ENCODE measurements around the gene ATP4A. TPM values are rescaled to one million over a fixed set of nuclear protein-coding genes. Genes with fewer than 3 reads are reported as not detected.

ATP4A gene
- total RNA-seq, 1 experiment from 2014 or later: not detected

DNA sequence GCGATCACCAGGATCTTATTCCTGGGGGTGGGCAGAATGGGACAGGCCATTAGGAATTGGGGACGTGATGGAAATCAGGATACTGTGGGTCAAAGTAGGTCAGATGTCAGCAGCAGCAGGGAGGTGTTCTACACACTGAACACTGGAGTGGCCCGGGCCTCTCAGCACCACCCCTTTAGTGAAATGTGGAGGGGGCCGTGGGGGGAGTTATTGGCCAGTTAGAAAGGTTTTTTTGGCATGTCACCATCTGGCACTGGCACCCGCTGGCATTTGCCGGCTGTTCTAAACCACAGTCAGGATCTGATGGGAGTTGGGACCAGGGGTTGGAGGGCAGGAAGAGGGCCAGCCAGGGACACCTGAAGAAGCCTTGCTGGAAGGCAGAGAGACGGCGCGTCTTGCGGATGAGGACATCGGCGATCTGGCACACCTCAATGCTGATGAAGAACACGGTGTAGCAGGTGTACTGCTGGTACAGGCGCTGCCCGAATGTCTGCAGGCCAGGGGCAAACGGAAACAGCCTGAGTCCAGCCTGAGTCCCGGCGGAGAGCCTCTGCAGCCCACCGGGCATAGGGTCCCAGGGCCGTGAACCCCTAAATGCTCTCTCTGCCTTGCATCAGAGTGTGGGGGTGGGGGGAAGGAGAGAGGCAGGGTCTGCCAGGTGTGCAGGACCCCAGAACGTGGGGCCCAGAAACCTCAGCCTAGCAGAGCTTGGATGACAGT, 12.2 kb downstream of the ATP4A start:
- Histone ChIP-seq H3K36me3 (peaks cover 14% of the 10 kb centered on the region), H3K27ac (no peak overlapping the region), H3K4me3 (no peak overlapping the region), H3K4me1 (replicated peaks) (peaks cover 4% of the 10 kb centered on the region), H3K27me3 (replicated peaks) (no peaks in the 10 kb centered on the region; the same call in none of the 2 replicates), H3K9me3 (replicated peaks) (no peaks in the 10 kb centered on the region)
- DNase-seq (ENCODE audit: low read depth in 1 of 2, low spot score in 2 of 2): no peak

DNA sequence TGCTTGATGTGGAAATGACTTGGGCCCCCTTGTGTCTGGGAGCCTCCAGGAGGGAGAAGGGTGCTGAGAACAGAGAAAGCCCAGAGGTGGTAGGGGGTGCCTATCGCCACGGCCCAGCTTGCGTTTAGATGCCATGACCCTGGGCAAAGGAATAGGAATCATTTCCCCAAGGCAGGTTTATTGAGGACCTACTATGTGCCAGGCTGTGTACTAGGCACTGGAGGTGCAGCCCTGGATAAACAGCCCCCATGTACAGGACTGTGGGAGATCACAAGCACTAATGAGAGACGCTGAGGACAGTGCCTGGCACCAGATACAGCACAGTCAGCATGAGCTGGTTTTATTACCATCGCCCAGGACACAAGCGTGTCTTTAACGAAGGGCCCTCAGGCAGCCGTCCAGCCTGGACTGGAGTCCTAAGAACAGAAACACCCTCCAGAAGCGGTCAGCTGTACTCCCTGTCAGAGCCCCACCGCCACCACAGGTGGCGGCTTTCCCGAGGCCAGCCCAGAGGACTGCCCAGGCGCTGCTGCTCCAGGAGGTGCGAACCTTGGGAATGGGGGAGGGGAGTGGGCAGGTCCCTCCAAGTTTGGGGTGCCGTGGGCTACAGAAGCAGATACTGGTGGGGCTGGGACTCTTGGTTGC, 13.5 kb downstream of the ATP4A start:
- no peak for DNase-seq (ENCODE audit: low read depth in 1 of 2, low spot score in 2 of 2)
- Histone ChIP-seq H3K36me3 (peaks cover 18% of the 10 kb centered on the region), H3K9me3 (replicated peaks) (no peaks in the 10 kb centered on the region), H3K4me3 (no peak overlapping the region), H3K27me3 (replicated peaks) (no peaks in the 10 kb centered on the region; the same call in 1 of the 2 replicates), H3K27ac (no peak overlapping the region), H3K4me1 (replicated peaks) (peaks cover 7% of the 10 kb centered on the region)

DNA sequence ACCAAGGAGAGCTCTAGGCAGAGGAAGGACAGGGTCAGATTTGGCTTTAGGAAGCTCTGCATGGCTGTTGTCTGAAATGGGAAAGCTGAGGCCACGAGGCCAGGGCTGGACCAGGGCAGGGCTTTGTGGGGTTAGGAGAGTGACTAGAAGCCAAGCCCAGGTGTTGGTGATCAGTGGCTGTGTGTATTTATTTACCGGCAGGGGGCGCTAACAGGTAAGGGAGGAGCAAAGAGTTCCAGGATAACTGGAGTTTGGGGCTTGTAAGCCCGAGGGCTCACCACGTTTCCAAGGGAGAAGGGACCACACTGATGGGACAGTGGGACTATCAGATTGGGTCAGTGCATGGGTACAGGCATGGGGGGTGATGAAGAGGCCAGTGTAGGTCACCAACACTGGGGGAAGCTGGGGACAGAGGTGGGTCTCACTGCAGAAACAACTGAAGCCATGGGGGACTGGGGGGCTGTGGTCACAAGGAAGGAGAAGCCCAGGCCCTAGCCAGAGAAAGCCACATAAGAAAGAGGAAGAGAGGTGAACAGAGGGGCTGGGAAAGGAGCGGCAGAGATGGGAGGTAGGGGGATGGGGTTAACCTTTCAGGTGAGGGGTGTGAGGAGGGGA, 14.2 kb downstream of the ATP4A start:
- H3K27ac ChIP-seq: no peak overlapping the region
- H3K36me3 ChIP-seq: peaks cover 18% of the 10 kb centered on the region
- peak; percentile 37 to 60 for DNase-seq (ENCODE audit: low read depth in 1 of 2, low spot score in 2 of 2)
- H3K9me3 ChIP-seq (replicated peaks): no peaks in the 10 kb centered on the region
- no peaks in the 10 kb centered on the region; the same call in 1 of the 2 replicates for H3K27me3 ChIP-seq (replicated peaks)
- H3K4me1 ChIP-seq (replicated peaks): peaks cover 12% of the 10 kb centered on the region
- H3K4me3 ChIP-seq: no peak overlapping the region

DNA sequence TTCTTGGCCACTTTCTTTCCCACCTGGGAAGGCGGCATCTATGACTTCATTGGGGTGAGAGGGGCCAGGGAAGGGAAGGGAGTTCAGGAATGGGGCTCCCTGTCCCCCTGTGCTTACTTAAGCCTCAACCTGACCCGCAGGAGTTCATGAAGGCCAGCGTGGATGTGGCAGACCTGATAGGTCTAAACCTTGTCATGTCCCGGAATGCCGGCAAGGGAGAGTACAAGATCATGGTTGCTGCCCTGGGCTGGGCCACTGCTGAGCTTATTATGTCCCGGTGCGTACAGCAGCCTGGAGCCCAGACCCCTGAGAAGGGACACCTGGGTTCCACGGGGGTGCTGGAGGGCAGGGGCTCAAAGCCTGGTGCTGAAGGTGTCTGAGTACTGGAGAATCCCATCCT, 16.9 kb downstream of the ATP4A start:
- Histone ChIP-seq H3K9me3 (replicated peaks) (no peaks in the 10 kb centered on the region), H3K4me3 (peak overlapping the region; percentile 64), H3K4me1 (replicated peaks) (peaks cover 13% of the 10 kb centered on the region), H3K27ac (no peak overlapping the region), H3K36me3 (peaks cover 27% of the 10 kb centered on the region), H3K27me3 (replicated peaks) (no peaks in the 10 kb centered on the region)
- no peak for DNase-seq (ENCODE audit: low read depth in 1 of 2, low spot score in 2 of 2)

DNA sequence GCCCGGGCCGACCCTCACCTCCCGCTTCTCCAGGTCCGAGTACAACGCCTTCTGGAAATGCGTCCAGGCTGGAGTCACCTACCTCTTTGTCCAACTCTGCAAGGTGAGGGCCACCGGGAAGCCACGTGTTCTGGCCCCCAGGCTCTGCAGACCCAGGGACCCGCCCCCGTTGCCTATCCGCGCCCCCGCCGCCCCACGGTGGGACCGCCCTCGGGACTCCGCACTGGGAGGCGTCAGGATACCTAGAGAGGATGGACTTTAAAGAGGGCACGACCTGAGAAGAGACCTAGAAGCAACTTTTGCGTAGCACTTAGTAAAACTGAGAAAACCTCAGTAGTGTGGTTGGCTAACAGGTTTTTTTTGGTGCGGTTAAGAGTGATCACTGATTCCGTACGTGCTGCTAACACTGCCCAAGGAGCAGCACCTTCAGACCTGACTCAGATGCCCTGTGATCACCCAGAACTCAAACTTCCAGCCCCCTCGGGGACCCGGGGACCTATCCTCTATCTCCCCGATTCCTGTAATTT, 17.5 kb downstream of the ATP4A start:
- Histone ChIP-seq H3K4me3 (peak overlapping the region; percentile 64), H3K27me3 (replicated peaks) (no peaks in the 10 kb centered on the region), H3K9me3 (replicated peaks) (no peaks in the 10 kb centered on the region), H3K36me3 (peaks cover 27% of the 10 kb centered on the region), H3K27ac (peak overlapping the region; percentile 61), H3K4me1 (replicated peaks) (peaks cover 13% of the 10 kb centered on the region)
- DNase-seq (ENCODE audit: low read depth in 1 of 2, low spot score in 2 of 2): no peak

DNA sequence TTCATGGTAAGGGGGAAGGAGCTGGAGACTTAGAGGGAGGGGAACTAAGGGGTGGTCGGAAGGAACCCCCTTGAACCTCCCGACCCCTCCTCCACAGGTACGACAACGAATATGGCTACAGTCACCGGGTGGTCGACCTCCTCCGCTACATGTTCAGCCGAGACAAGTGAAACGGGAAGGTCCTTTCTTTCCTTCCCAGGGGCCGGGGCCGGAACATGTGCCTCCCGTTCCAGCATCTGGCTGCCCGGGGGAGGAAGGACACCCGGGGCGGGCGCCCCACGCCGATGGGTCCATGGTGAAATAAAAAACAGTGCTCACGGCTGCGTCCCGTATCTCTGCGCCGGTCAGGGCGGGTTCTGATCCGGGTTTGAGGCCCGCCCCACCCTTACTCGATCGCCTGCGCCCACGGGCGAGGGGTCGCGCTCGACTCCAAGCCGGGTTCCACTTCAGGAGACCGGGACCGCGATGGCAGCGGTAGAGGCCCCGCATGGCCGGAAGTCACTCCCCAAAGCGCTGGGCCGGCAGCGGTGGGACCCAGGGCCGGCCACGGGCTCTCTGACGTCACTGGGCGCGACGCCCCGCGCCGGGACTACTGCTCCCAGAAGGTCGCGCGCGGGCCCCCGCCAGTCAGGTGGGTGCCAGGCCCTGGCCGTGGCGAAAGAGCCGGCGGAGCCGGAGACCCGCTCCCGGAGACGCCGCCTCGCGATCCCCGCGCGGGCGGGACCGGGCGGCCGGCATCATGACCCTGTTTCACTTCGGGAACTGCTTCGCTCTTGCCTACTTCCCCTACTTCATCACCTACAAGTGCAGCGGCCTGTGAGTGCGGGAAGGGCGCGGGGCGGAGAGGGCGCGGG, 18.2 kb downstream of the ATP4A start, which contains the start of gene TMEM147:
Gene TMEM147, plus strand, starts transcription at position 626 of the 854 bp plus-strand sequence. Its CDS starts 114 bp downstream, at position 740.
- Histone ChIP-seq H3K4me1 (replicated peaks) (peaks cover 13% of the 10 kb centered on the region), H3K27me3 (replicated peaks) (no peaks in the 10 kb centered on the region), H3K4me3 (peak within 1 kb of the TSS; percentile 64), H3K9me3 (replicated peaks) (no peaks in the 10 kb centered on the region), H3K36me3 (peaks cover 27% of the 10 kb centered on the region), H3K27ac (peak within 1 kb of the TSS; percentile 61)
- peak; percentile 83 to 93 for DNase-seq (ENCODE audit: low read depth in 1 of 2, low spot score in 2 of 2)

DNA sequence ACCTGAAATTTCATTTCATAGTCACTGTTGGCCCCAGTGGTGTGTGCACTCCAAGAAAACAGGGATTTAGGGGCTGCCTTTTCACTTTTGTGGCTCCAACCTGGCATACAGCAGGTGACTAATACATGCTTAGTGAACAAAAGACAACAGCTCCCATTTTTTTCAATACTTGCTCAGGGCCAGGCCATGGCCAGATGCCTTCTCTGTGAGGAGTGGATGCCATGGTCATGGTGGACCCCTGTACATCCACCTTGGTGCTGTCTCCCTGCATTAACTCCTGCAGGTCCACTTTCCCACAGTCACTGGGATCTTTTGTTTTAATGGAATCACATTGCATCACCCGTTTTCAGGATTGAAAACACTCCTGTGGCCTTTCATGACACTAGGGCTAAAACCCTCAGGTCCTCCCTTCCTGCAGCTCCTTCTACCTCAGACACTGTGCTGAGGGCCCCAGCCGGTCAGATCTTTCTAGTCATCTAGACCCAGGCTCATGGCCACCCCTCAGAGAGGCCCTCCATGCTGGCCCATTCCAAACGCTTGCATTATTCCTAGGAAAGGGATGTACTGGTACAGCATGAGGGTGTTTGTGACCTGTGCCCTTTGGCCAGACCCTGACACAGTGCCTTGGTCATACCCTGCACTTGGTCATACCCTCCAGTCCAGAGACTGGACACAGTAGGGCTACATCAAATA, 19.2 kb downstream of the ATP4A start:
- no peaks in the 10 kb centered on the region for H3K27me3 ChIP-seq (replicated peaks)
- H3K36me3 ChIP-seq: peaks cover 23% of the 10 kb centered on the region
- no peak for DNase-seq (ENCODE audit: low read depth in 1 of 2, low spot score in 2 of 2)
- no peaks in the 10 kb centered on the region for H3K9me3 ChIP-seq (replicated peaks)
- peak overlapping the region; percentile 64 for H3K4me3 ChIP-seq
- no peak overlapping the region for H3K27ac ChIP-seq
- peaks cover 13% of the 10 kb centered on the region for H3K4me1 ChIP-seq (replicated peaks)

DNA sequence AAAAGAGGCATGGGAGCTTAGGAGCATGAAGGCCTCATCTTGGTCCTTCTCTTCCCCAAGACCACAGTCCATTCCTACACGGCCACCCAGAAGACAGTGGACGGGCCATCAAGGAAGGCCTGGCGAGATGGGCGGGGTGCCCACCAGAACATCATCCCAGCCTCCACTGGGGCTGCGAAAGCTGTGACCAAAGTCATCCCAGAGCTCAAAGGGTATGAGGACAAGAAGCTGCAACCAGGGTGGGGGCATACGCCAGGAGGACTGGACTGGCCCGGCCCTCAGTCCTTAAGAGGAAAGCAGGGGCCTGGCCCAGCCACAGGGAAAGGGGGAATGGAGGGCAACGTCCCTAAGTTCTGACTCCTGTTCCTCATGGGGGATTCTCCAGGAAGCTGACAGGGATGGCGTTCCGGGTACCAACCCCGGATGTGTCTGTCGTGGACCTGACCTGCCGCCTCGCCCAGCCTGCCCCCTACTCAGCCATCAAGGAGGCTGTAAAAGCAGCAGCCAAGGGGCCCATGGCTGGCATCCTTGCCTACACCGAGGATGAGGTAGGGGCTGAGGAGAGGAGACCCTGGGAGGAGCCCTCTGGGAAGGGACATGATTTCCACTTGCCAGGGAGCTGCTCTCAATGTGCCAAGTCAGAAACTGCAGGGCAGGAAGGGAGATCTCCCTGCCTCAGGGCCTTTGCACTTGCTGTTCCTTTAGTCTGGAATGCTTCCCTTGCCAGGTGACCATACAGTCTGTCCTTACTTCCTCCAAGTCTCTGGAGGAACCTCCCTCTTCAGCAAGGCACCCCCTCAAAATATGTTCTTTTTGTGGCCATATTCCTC, 20.0 kb downstream of the ATP4A start:
- no peaks in the 10 kb centered on the region for H3K27me3 ChIP-seq (replicated peaks)
- H3K4me1 ChIP-seq (replicated peaks): peaks cover 13% of the 10 kb centered on the region
- H3K27ac ChIP-seq: no peak overlapping the region
- no peaks in the 10 kb centered on the region for H3K9me3 ChIP-seq (replicated peaks)
- peaks cover 22% of the 10 kb centered on the region for H3K36me3 ChIP-seq
- H3K4me3 ChIP-seq: no peak overlapping the region
- DNase-seq (ENCODE audit: low read depth in 1 of 2, low spot score in 2 of 2): no peak

DNA sequence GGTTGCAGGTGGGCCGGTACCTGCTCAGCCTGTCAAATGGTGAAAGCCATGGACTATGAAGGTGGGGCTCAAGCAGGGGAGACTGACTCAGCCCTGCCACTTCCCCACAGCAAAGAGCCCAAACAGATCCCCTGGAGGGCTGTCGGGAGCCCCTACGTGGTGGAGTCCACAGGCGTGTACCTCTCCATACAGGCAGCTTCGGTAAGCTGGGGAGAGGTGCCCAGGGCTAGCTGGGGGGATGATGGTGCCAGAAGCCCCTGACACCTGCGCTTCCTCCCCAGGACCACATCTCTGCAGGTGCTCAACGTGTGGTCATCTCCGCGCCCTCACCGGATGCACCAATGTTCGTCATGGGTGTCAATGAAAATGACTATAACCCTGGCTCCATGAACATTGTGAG, 21.2 kb downstream of the ATP4A start:
- Histone ChIP-seq H3K27me3 (replicated peaks) (no peaks in the 10 kb centered on the region), H3K4me1 (replicated peaks) (peaks cover 13% of the 10 kb centered on the region), H3K27ac (no peak overlapping the region), H3K4me3 (no peak overlapping the region), H3K9me3 (replicated peaks) (no peaks in the 10 kb centered on the region), H3K36me3 (peaks cover 20% of the 10 kb centered on the region)
- no peak for DNase-seq (ENCODE audit: low read depth in 1 of 2, low spot score in 2 of 2)

DNA sequence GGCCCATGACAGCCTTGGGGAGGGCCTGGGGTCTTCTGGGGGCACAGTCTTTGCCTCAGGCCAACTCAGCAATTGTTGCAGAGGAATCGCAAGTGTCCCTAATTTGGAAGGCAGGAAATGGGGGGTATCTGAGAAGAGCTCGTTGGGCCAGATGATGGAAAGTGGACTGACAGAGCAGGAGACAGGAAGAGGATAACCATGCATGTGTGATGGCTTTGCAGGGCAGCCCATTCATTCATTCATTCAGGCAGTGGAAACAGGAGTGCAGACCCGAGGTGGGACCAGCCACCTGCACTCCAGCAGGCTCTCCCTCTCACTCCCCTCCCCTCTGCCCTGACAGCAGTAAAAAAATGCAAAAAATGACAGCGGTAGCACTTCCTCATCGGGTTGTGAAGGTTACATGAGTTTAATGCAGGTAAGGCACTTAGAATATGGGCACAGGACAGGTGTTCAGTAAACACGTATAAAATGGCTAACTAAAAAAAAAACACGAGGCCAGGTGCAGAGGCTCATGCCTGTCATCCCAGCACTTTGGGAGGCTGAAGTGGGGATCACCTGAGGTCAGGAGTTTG, 23.0 kb downstream of the ATP4A start:
- DNase-seq (ENCODE audit: low read depth in 1 of 2, low spot score in 2 of 2): no peak
- no peak overlapping the region for H3K27ac ChIP-seq
- peaks cover 6% of the 10 kb centered on the region for H3K4me1 ChIP-seq (replicated peaks)
- H3K9me3 ChIP-seq (replicated peaks): no peaks in the 10 kb centered on the region
- H3K4me3 ChIP-seq: no peak overlapping the region
- peaks cover 12% of the 10 kb centered on the region; the same call in 1 of the 2 replicates for H3K36me3 ChIP-seq
- H3K27me3 ChIP-seq (replicated peaks): peaks cover 5% of the 10 kb centered on the region

DNA sequence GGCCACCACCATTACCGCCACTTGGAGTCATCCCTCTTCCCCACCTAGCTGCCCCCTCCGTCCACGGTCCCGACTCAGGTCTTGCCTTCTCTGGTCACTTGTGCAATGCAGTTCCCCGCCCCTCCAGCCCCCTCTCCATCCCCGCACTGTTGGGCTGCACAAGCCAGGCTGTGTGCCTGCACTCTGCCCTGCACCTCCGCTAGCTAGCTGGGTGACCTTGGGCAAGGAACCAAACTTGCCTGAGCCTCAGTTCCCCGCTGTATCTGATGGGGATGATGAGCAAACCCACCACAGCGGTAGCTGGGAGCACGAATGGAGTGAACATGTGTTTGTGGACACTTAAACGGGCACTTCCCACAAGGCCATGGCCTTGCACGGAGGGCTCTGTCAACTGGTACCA, 23.6 kb downstream of the ATP4A start:
- Histone ChIP-seq H3K9me3 (replicated peaks) (no peaks in the 10 kb centered on the region), H3K36me3 (peaks cover 9% of the 10 kb centered on the region; the same call in 1 of the 2 replicates), H3K4me3 (no peak overlapping the region), H3K27ac (no peak overlapping the region), H3K4me1 (replicated peaks) (peaks cover 6% of the 10 kb centered on the region), H3K27me3 (replicated peaks) (peaks cover 5% of the 10 kb centered on the region)
- no peak for DNase-seq (ENCODE audit: low read depth in 1 of 2, low spot score in 2 of 2)

DNA sequence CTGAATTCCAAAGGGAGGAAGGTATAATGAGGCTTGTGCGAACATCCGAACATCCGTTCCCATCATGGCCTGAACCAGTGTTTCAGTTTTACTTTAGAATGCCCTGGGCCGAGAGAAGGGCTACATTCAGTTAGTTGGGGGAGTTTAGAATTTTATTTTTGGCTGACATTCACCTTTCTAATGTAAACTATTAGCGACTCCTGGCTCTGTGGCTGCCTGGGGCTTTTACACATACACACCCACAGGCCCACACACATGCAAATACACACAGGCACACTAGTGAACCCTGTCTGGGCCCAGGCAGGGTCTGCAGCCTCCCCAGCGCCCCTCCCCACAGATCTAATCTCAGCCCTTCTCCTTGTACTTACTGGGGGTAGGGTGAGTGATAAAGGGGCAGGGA, 24.1 kb downstream of the ATP4A start:
- Histone ChIP-seq H3K27me3 (replicated peaks) (peaks cover 7% of the 10 kb centered on the region), H3K27ac (no peak overlapping the region), H3K4me3 (no peak overlapping the region), H3K9me3 (replicated peaks) (no peaks in the 10 kb centered on the region), H3K36me3 (peaks cover 9% of the 10 kb centered on the region; the same call in 1 of the 2 replicates), H3K4me1 (replicated peaks) (peaks cover 1% of the 10 kb centered on the region; the same call in 1 of the 2 replicates)
- no peak for DNase-seq (ENCODE audit: low read depth in 1 of 2, low spot score in 2 of 2)

Measured in SJSA1 (cell line).